GM18870 (cell line): ENCODE results near the gene METTL8.
A peak's percentile ranks its signal among the peaks of the same experiment; 100 is the strongest.

ENCODE experiments used
- ATAC-seq: cut with Tn5 transposase; IDR thresholded peaks from one replicate; pipeline ENCODE4 v1.9.1; 2021; ENCODE audit warnings: moderate library complexity; ENCODE audit not compliant: unreplicated experiment

The METTL8 gene, protein sequence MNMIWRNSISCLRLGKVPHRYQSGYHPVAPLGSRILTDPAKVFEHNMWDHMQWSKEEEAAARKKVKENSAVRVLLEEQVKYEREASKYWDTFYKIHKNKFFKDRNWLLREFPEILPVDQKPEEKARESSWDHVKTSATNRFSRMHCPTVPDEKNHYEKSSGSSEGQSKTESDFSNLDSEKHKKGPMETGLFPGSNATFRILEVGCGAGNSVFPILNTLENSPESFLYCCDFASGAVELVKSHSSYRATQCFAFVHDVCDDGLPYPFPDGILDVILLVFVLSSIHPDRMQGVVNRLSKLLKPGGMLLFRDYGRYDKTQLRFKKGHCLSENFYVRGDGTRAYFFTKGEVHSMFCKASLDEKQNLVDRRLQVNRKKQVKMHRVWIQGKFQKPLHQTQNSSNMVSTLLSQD

GRCh38 chr2:171433763-171434012 lies at the start of gene METTL8:
Gene METTL8, minus strand, starts transcription at chr2:171433990. Its CDS starts 41,805 bp downstream, at chr2:171392185.
- ATAC-seq = no peak

DNA sequence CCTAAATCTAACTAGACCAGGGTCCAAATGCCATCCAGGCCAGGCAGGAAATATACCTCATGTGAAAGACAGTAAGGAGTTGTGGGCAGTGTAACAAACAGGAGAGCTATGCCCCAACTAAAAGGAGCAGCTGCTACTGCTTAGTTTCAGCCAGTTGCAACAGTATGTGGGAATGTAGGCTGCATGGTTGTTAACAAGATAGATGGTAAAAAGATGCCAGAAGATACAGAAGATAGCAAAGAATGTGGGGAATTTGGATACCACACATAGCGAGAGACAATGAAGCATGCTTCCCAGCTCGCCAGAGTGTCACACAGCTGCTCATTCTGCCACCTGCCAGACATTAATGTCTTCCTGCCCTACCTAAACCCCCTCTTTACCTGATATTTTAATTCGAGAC lies 49.1 kb upstream of the METTL8 start:
- ATAC-seq = no peak

GRCh38 chr2:171482308-171482707 lies 48.5 kb upstream of the METTL8 start:
- ATAC-seq = no peak

DNA sequence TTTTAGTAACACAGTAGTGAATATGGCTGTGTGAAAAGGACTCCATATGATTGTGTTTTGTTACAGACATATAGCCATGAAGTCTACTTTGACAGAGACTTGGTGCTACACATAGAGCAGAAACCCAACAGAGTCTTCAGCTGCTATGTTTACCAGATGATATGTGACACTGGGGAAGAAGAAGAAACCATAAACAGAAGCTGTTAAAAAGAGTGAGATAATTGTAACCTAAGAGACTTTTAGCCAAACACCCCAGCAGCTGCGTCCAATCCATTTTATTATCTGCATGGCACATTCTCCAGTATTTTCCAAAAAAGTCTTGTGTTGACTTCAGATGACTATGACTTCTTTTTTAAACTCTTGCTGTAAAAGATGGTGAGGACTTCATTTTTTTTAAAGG lies 47.1 kb upstream of the METTL8 start:
- ATAC-seq = no peak

- no peak for ATAC-seq
Observed at GRCh38 chr2:171479154-171479814, 45.5 kb upstream of the METTL8 start.

- ATAC-seq = no peak
Observed at GRCh38 chr2:171478345-171478744, 44.6 kb upstream of the METTL8 start.

DNA sequence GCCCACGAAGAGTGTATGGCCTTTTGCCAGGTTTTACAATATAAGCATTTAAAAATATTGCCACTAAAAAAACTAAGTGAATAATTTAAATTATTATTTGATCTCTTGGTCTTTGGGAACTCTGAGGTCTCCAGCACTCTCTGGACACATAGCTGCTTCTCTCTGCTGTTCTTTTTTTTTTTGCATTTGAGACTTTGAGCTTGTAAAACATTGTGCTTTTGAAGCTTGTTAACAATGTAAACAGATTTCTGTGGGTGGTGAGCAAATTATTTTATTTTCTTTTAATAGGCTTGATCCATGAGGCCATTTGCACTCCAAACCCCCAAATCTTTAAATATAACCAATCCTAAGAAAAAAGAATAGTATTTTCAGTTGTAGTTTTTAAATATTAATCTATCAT lies 42.2 kb upstream of the METTL8 start:
- no peak for ATAC-seq

DNA sequence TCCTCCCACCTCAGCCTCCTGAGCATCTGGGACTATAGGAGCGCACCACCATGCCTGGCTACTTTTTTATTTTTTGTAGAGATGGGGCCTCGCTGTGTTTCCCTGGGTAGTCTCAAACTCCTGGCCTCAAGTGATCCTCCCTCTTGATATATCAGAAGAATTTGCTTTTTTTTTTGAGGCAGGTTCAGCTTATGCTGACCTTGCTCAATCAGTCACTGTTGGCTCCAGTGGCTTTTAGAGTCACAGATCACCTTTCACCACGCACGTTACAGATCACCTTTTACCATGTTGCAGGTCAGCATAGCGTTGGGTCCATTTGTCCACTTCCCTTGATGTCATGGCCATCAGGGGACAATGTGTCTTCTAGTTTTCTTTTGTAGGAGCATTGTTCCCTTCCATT lies 36.3 kb upstream of the METTL8 start:
- no peak for ATAC-seq

- no peak for ATAC-seq
Observed at GRCh38 chr2:171469176-171469575, 35.4 kb upstream of the METTL8 start.

DNA sequence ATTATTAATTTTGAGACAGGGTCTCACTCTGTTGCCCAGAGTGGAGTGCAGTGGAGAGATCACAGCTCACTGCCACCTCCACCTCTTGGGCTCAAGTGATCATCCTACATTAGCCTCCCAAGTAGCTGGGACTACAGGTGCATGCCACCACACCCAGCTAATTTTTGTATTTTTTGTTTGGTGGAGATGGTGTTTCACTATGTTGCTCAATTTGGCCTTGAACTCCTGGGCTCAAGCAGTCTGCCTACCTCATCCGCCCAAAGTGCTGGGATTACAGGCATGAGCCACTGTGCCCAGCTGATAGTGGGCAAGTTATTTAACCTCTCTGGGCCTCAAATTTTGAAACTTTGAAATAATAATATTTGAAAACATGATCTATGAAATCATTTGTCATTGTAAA lies 26.7 kb upstream of the METTL8 start:
- no peak for ATAC-seq

GRCh38 chr2:171459498-171459897 lies 25.7 kb upstream of the METTL8 start:
- ATAC-seq = no peak

DNA sequence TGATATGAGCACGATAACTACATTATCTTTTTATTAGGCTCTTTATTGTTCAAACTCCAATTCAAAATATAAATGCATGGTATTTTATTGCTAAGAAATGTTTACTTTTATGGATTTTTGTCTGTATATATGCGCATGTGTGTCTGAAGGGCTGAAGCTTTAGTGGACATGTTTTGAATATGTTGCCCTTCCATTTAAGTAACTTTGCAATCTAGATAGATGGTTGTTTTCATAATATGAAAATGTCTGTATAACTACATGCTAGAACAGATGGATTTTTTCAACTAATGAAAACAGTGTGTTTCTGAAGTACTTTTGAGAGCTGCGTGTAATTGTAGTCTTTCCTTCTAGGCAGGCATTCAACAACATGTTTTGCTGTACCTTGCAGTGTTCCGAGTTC lies 19.0 kb upstream of the METTL8 start:
- ATAC-seq = no peak

- no peak for ATAC-seq
Observed at GRCh38 chr2:171451074-171451473, 17.3 kb upstream of the METTL8 start.

DNA sequence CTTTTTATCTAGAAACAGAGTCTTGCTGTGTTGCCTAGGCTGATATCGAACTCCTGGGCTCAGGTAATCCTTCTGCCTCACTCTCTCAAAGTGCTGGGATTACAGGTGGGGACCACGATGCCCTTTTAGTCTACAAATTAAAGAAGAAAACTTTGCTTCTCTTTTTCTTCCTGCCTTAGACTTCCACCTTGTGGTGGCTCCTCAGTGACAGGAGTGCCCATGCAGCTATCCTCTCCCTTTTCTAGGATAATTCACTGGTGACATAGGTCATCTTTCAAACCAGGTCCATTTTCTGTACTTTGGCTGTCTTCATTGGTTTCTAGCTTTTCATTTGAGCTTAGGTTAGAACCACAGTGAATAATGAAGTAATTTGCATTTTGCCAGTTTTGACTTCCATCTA lies 13.9 kb upstream of the METTL8 start:
- no peak for ATAC-seq

DNA sequence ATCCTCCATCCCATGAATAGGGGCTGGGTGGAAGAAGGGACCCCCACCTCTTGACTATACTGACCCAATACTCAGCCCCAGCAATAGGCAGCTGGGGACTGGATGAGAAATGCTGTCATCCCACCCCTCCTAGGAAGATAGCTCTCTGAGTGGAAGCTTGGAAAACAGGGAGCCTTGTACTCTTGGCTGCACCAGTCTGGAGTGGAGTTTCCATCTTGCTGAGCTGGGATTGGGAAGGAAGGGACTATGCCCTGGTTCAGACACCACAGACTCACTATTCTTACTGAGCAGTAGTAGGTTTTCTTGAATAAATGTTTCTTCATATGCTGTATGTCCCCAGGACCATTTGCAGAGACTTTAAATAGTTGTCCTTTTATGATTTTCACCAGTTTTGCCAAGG lies 7.7 kb upstream of the METTL8 start:
- no peak for ATAC-seq

DNA sequence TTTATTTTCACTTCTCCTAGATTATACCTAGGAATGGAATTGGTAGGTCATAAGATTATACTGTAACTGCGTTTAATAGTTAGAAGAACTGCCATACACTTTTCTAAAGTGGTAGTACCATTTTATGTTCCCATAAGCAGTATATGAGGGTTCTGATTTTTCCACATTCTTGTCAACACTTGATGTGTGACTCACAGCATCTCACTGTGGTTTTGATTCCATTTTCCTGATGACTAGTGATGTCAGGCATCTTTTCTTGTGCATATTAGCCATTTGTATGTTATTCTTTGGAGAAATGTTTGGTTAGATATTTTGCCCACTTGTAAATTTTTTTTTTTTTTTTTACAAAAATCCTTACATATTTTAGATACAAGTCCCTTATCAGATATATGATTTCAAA lies 2.5 kb upstream of the METTL8 start:
- no peak for ATAC-seq

GRCh38 chr2:171434013-171434989 lies 511 bp upstream of the METTL8 start, which contains the start of gene DCAF17:
Gene DCAF17, plus strand, starts transcription at chr2:171434226. Its CDS starts 352 bp downstream, at chr2:171434578.
- peak; percentile 83 for ATAC-seq

DNA sequence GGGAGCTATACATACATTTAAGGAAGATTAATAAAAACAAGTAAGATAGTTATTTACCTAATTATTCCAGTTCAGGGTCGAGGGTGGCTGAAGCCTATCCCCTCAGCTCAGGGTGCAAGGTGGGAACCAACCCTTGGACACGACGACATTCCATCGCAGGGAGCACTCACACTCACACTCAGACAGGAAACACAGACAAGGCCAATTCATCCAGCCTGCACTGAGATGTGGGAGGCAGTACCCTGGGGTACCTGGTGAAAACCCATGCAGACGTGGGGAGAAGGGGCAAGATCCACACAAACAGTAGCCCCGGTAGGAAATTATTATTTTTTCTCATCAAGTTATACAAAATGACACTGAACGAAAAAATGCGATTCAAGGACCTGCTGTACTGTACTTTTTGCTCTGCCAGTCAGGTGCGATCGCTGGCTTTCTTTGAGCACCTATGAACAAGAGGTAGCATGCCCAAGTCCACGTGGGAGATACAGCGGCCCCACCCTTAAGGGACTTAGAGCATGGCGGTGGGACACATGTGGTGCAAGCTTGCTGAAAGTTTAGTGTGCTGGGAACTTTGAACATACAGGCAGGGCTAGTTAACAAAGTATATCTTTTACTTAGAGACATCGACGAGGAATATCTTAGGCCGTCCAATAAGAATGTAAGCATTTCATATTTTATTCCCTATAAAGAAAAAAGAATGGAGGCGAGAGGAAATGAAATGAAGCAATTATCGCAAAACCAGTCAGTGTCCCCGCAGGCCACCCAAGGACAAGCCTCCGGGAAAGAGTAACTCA lies 624 bp downstream of the METTL8 start:
- no peak for ATAC-seq

DNA sequence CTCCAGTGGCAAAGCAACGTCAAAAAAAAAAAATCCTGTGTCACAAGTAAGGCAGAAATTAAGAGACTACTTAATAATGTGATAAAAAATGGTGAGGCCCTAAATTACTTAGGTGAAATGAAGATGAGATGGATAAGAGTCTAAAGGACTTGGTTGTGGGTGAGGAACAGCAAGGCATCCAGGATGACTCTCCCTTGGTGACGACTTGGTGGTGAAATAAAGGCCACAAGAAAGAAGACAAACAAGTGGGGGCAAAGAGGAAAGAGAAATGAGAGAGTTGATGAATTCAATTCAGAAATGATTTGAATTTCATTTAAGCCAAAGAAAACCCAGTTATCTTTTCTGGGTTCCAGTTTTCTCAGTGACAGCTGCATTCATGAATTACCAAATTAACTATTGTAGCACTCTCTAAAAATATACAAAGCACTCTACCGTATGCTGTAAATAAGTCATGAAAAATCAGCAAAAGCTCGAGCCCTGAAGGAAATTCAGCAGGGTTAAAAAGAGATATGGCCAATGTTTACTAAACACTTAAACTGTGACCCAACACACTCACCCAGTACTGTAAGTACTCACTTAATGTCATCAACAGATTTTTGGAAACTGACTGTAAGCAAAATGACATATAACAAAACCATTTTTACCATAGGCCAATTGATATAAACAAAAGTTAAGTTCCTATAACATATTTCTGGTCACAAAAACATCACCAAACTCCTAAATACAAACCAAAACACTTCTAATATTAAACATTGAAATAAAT lies 1.4 kb downstream of the METTL8 start:
- ATAC-seq = no peak

- ATAC-seq = no peak
Observed at GRCh38 chr2:171431677-171432167, 2.1 kb downstream of the METTL8 start.
